ENCODE measurements around the gene THAP10.

The THAP10 gene

DNA sequence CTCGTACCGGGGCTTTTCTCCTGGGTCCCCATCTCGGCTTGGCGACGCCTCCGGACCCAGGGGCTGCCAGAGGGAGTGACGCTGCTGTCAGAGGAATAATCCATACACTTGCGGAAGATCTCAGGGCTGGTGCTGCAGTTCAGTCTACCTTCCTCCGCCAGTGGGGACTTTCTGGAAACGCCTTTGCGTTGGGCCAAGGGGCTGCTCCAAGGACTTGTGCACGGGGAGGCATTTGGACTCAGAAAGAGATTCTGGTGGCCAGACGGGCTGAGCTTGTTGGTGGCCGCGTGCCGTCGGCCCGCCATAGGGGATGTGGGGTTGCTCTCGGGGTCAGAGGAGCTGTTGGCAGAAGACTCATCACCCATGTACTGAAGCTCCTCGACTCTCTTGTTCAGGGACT lies 60.1 kb downstream of the THAP10 start:
- in situ Hi-C loops (cut with MboI; ENCODE audit: low sequenced_read_pairs), result no loop called here

More for the DNA sequence above, 60.1 kb downstream of the THAP10 start:
- H3K36me3 ChIP-seq (replicated peaks), result peaks cover 24% of the 10 kb centered on the region
- no peaks in the 10 kb centered on the region for H3K9me3 ChIP-seq
- H3K27me3 ChIP-seq (ENCODE audit: low read depth), result no peaks in the 10 kb centered on the region
- H3K4me3 ChIP-seq, result no peak overlapping the region
- DNase-seq (ENCODE audit: low spot score in 2 of 2), result peak in 1 of 2 experiments; percentile 7
- peaks cover 9% of the 10 kb centered on the region for H3K4me1 ChIP-seq

Measured in HAP-1 (cell line).